IMR-90 (cell line): ENCODE data around the gene FNDC3B.

Source experiments
- BHLHE40 ChIP-seq: fragments of 150-350 bp; IDR thresholded peaks from 2 replicates; pipeline ENCODE4 v1.6.1; 2016; ENCODE audit warnings: mild to moderate bottlenecking, low read depth, low read length
- CEBPB ChIP-seq: IDR thresholded peaks from 2 replicates; pipeline ENCODE4 v1.6.1; 2012; ENCODE audit warnings: low read depth, low read length, improper control_type of control experiment
- FOS ChIP-seq: fragments of 150-350 bp; IDR thresholded peaks from 2 replicates; pipeline ENCODE4 v1.6.1; 2016; ENCODE audit warnings: low read depth, low read length
- MAFK ChIP-seq: IDR thresholded peaks from 2 replicates; pipeline ENCODE4 v1.6.1; 2012; ENCODE audit warnings: low read depth, low read length, improper control_type of control experiment
- MXI1 ChIP-seq: IDR thresholded peaks from 2 replicates; pipeline ENCODE4 v1.6.1; 2012; ENCODE audit warnings: low read depth, mild to moderate bottlenecking, low read length, moderate library complexity, borderline replicate concordance
- POLR2A ChIP-seq: IDR thresholded peaks from 2 replicates; pipeline ENCODE4 v1.6.1; 2012; ENCODE audit warnings: mild to moderate bottlenecking, low read depth, low read length
- RCOR1 ChIP-seq: IDR thresholded peaks from 2 replicates; pipeline ENCODE4 v1.6.1; 2012; ENCODE audit warnings: mild to moderate bottlenecking, low read length, improper control_type of control experiment; ENCODE audit not compliant: insufficient replicate concordance
- RFX5 ChIP-seq: IDR thresholded peaks from 2 replicates; pipeline ENCODE4 v1.8.0; 2012; ENCODE audit warnings: low read depth, mild to moderate bottlenecking, low read length, moderate library complexity
- TF ChIP-seq, protein P1 (sequence below): conservative IDR thresholded peaks from 2 replicates; pipeline ENCODE4 v1.5.1; 2012; ENCODE audit warnings: mild to moderate bottlenecking, low read depth, low read length, improper control_type of control experiment
- TF ChIP-seq, protein P2 (sequence below): fragments of 150-350 bp; IDR thresholded peaks from 2 replicates; pipeline ENCODE4 v1.6.1; 2017; ENCODE audit warnings: mild to moderate bottlenecking, antibody characterized with exemption, low read length, low read depth
- TF ChIP-seq, protein P3 (sequence below): fragments of 150-350 bp; IDR thresholded peaks from 2 replicates; pipeline ENCODE4 v1.6.1; 2016; ENCODE audit warnings: low read depth, mild to moderate bottlenecking, low read length, moderate library complexity, borderline replicate concordance

DNA sequence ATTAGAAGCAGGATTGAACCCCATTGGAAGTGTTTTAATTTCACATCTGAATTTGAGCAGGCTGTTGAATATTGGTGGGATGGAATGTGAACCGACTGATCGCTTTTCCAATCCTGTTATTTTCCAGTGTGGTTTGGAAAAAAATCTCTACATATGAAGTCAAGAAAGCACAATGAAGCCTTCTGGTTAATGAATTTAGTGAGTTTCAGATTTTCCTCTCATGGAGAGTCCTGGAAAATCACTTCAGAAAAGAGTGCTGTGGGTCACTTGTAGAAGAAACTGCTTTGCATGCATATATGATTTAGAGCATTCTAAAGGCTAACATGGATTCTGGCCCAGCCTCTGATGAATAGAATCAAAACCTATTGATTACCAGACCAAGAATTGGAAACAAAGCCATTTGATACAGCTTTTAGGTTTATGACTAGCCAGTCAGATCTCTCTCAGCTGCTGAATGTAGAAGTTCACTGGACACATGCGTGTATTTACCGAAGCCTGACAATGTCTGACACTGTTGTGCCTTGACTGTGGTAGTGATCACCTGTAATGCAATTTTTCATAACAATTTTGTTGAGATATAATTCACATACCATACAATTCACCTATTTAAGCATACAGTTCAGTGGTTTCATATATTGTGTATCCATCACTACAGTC, 121.9 kb downstream of the FNDC3B start:
- TF ChIP-seq, protein P1, sequence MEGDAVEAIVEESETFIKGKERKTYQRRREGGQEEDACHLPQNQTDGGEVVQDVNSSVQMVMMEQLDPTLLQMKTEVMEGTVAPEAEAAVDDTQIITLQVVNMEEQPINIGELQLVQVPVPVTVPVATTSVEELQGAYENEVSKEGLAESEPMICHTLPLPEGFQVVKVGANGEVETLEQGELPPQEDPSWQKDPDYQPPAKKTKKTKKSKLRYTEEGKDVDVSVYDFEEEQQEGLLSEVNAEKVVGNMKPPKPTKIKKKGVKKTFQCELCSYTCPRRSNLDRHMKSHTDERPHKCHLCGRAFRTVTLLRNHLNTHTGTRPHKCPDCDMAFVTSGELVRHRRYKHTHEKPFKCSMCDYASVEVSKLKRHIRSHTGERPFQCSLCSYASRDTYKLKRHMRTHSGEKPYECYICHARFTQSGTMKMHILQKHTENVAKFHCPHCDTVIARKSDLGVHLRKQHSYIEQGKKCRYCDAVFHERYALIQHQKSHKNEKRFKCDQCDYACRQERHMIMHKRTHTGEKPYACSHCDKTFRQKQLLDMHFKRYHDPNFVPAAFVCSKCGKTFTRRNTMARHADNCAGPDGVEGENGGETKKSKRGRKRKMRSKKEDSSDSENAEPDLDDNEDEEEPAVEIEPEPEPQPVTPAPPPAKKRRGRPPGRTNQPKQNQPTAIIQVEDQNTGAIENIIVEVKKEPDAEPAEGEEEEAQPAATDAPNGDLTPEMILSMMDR, result no peak
- TF ChIP-seq FOS (no peak), CEBPB (no peak), POLR2A (no peak), RFX5 (no peak), MAFK (no peak), MXI1 (no peak), RCOR1 (no peak), BHLHE40 (no peak)
- TF ChIP-seq, protein P2, sequence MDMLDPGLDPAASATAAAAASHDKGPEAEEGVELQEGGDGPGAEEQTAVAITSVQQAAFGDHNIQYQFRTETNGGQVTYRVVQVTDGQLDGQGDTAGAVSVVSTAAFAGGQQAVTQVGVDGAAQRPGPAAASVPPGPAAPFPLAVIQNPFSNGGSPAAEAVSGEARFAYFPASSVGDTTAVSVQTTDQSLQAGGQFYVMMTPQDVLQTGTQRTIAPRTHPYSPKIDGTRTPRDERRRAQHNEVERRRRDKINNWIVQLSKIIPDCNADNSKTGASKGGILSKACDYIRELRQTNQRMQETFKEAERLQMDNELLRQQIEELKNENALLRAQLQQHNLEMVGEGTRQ, result no peak
- TF ChIP-seq, protein P3, sequence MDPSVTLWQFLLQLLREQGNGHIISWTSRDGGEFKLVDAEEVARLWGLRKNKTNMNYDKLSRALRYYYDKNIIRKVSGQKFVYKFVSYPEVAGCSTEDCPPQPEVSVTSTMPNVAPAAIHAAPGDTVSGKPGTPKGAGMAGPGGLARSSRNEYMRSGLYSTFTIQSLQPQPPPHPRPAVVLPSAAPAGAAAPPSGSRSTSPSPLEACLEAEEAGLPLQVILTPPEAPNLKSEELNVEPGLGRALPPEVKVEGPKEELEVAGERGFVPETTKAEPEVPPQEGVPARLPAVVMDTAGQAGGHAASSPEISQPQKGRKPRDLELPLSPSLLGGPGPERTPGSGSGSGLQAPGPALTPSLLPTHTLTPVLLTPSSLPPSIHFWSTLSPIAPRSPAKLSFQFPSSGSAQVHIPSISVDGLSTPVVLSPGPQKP, result no peak
